B cell (primary cell): ENCODE results near the gene CBX8.

Experiments
- EZH2 ChIP-seq: IDR thresholded peaks from 2 replicates; pipeline ENCODE4 v1.6.1; 2012; ENCODE audit warnings: borderline replicate concordance, low read depth, mild to moderate bottlenecking, moderate library complexity, low read length; ENCODE audit not compliant: insufficient read depth, poor library complexity, severe bottlenecking
- TF ChIP-seq, protein P1 (sequence below): fragments of 200-600 bp; IDR thresholded peaks from one replicate; pipeline ENCODE4 v1.8.0; 2022; ENCODE audit warnings: antibody characterized with exemption, mild to moderate bottlenecking

DNA sequence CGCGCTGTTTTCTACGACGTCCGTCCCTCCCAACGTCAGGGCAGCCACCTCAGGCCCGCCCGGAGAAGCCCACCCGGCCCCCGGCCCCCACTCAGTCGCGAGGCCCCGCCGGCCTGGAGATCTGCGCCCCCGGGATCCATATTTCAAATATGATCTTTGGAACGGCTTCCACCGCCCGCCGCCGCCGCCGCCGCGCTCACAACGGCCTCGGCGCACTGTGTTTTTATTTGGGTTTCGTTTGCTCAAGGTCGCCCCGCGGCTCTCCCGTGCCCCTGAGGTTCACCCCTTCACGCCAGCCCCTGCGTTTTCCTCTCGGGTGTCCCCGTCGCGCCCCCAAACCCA is 46.6 kb upstream of the CBX8 start:
- TF ChIP-seq, protein P1, sequence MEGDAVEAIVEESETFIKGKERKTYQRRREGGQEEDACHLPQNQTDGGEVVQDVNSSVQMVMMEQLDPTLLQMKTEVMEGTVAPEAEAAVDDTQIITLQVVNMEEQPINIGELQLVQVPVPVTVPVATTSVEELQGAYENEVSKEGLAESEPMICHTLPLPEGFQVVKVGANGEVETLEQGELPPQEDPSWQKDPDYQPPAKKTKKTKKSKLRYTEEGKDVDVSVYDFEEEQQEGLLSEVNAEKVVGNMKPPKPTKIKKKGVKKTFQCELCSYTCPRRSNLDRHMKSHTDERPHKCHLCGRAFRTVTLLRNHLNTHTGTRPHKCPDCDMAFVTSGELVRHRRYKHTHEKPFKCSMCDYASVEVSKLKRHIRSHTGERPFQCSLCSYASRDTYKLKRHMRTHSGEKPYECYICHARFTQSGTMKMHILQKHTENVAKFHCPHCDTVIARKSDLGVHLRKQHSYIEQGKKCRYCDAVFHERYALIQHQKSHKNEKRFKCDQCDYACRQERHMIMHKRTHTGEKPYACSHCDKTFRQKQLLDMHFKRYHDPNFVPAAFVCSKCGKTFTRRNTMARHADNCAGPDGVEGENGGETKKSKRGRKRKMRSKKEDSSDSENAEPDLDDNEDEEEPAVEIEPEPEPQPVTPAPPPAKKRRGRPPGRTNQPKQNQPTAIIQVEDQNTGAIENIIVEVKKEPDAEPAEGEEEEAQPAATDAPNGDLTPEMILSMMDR: no peak
- peak; percentile 7 for TF ChIP-seq EZH2
